Activated naive CD8-positive, alpha-beta T cell treated with anti-CD3 and anti-CD28 coated beads, Interleukin-2, amount 10 ng/mL, durations not matched to agents 7 days and 5 days (primary cell): ENCODE measurements around the gene SAMD1. TPM values are rescaled to one million over a fixed set of nuclear protein-coding genes. Genes with fewer than 3 reads are reported as not detected.

ENCODE experiments used
- ATAC-seq: fragments of 150-1000 bp; cut with Tn5 transposase; one replicate; pipeline ENCODE4 v1.10.0; 2021; ENCODE audit warnings: low read depth, moderate library complexity
- POLR2A ChIA-PET: fragments of 350-600 bp; sonication (Branson Sonifier 250); formaldehyde crosslinking; loops from one replicate; lab custom pipeline; 2021; ENCODE audit warnings: antibody characterized with exemption; lab: Charles Lee
- DNase-seq: peaks from one replicate; pipeline ENCODE4 v3.0.0; 2021
- H3K27ac Mint-ChIP-seq: one replicate; pipeline ENCODE4 v1.8.0; 2022; ENCODE audit warnings: mild to moderate bottlenecking, mixed read lengths
- H3K27me3 Mint-ChIP-seq: one replicate; pipeline ENCODE4 v1.8.0; 2022; ENCODE audit warnings: mild to moderate bottlenecking, moderate library complexity, mixed read lengths
- H3K36me3 Mint-ChIP-seq: one replicate; pipeline ENCODE4 v1.8.0; 2021; ENCODE audit warnings: mild to moderate bottlenecking, mixed read lengths
- H3K4me1 Mint-ChIP-seq: one replicate; pipeline ENCODE4 v1.8.0; 2021; ENCODE audit warnings: mixed read lengths
- H3K4me3 Mint-ChIP-seq: one replicate; pipeline ENCODE4 v1.8.0; 2022; ENCODE audit warnings: mild to moderate bottlenecking, moderate library complexity, mixed read lengths
- H3K9me3 Mint-ChIP-seq: one replicate; pipeline ENCODE4 v1.8.0; 2021; ENCODE audit warnings: mixed read lengths
- total RNA-seq, 2 experiments: library from RNA; stranded (reverse); gene quantifications; one replicate each; pipeline ENCODE4 v1.2.3, GENCODE V29; 2021

SAMD1 gene
- total RNA-seq: 10 to 100 TPM; 58.3 to 65.6 TPM

DNA sequence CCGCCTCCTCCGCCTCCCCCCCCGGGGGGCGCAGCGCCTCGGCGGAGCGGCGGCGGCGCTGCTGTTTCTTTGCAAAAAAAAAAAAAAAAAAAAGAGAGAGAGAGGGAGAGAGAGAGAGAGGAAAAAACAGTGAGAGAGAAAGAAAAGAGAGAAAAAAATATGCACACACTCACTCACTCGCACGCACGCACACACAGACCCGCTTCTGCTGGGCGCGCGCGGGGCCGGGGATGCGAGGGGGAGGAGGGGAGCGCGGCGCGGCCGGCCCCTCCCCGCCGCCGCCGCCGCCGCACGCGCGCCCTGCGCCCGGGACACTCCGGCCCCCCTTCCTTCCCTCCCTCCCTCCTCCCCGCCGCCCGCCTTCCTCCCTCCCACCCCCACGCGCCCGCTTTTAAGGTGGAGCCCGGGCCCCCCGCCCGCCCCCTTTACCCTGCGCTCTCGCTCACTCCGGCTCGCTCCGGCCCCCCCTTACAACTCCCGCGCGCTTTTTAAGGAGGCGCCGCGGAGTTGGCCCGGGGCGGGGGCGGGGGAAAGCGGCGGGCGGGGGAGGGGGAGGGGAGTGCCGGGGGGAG is at the start of gene SAMD1:
TSS of gene SAMD1 (minus strand) at position 243 of the 572 bp plus-strand sequence.
- peak; percentile 48 for ATAC-seq
- no peaks in the 10 kb centered on the region for H3K27me3 Mint-ChIP-seq
- H3K36me3 Mint-ChIP-seq: peaks cover 26% of the 10 kb centered on the region
- H3K4me1 Mint-ChIP-seq: peaks cover 12% of the 10 kb centered on the region
- peak within 1 kb of the TSS; percentile 100 for H3K4me3 Mint-ChIP-seq
- DNase-seq: peak; percentile 81
- peak within 1 kb of the TSS; percentile 99 for H3K27ac Mint-ChIP-seq
- H3K9me3 Mint-ChIP-seq: peaks cover 6% of the 10 kb centered on the region
- POLR2A ChIA-PET: interaction anchor here (1.0 to 1.7 kb wide), 3 partner anchors 9 to 46 kb away, joined by 3 to 12 read pairs (median 9); partner anchors contain the start of gene ASF1B

DNA sequence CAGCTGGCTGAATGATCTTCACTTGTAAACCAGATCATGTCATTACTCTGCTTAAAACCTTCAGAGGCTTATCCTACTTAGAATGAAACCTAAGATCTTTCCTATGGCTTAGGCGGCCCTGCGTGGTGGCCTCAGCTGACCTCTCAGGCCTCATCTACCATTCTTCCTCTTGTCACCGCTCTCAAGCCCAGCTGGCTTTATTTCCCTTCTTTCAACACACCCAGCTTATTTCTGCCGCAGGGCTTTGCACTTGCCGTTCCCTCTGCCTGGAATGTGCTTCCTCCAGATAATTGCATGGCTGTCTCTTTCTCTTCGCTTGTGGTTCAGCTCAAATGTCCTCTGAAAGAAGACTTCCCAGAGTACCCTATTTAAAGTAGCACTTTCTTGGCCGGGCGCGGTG is 49.4 kb upstream of the SAMD1 start:
- POLR2A ChIA-PET: interaction anchor here (0.5 to 1.5 kb wide), 3 partner anchors 10 to 306 kb away, joined by 3 to 6 read pairs (median 3); no protein-coding TSS in a partner anchor
- Mint-ChIP-seq H3K4me3 (peak overlapping the region; percentile 19), H3K27me3 (no peaks in the 10 kb centered on the region), H3K9me3 (no peaks in the 10 kb centered on the region), H3K27ac (no peak overlapping the region), H3K4me1 (peaks cover 21% of the 10 kb centered on the region), H3K36me3 (peaks cover 12% of the 10 kb centered on the region)
- DNase-seq: no peak
- ATAC-seq: no peak

DNA sequence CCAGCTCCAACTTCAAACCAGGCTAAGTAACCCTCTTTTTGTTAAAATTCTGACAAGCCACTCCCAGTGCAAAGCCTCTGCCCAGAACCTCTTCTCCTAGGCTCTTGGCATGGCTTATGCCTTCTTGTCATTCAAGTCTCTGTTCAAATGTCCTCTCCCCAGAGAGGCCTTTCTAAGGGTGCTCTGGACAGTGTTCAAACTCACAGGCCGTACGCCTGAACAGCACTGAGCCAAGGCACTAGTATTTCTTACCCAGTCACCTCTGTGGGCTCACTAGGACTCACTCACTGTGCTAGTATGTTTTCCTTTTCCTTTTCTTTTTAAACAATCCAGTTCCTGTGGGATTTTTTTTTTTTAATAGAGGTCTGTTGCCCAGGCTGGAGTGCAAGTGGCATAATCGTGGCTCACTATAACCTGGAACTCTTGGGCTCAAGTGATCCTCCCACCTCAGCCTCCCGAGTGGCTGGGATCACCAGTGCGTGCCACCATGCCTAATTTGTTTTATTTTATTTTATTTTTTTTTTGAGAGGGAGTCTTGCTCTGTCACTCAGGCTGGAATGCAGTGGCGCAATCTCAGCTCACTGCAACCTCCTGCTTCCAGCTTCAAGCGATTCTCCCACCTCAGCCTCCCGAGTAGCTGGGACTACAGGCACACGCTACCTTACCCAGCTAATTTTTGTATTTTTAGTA is 48.2 kb upstream of the SAMD1 start:
- POLR2A ChIA-PET: interaction anchor here (1.5 kb wide), 1 partner anchor 11 kb away, joined by 6 read pairs; no protein-coding TSS in a partner anchor
- H3K36me3 Mint-ChIP-seq: peaks cover 15% of the 10 kb centered on the region
- H3K9me3 Mint-ChIP-seq: no peaks in the 10 kb centered on the region
- DNase-seq (no peak), ATAC-seq (no peak)
- no peaks in the 10 kb centered on the region for H3K27me3 Mint-ChIP-seq
- H3K4me3 Mint-ChIP-seq: peak overlapping the region; percentile 67
- H3K4me1 Mint-ChIP-seq: peaks cover 30% of the 10 kb centered on the region
- H3K27ac Mint-ChIP-seq: peak overlapping the region; percentile 61

DNA sequence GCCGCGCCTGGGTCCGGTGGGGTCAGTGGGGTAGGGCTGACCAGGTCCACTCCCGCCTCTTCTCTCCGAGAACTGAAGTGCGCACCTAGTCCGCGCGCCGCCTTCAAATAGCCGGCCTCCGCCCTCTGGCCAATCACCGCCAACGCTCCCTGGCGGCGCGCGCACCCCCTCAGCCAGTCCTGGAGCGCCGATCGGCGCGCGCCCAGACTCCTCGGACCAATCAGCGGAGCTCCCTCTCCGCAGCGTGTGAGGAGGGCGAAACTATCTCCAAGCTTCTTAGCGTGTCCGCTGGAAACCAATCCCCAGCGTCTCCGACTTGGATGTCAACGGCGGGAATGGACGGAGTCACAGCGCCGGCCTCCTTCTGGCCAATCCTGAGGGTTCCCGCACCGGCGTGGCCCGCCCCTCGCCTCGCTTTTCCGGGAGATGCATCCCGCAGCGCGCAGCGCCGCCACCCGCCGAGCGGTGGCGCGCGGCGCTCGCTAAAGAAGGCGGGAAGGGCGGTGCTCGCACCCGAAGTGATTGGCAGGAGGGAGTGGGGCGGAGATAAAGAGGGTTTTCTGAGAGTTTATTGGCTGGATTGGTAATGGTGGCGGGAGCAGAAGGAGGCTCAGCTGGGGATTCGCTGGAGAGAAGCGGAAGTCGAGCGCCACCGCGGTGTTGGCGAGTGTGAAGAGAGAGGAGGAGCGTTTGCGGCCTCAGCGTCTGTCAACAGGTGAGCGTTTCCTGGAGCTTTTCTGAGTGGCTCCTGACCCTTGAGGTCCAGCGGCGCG is 46.1 kb upstream of the SAMD1 start, which contains the start of gene ASF1B:
TSS of gene ASF1B (minus strand) at position 81 of the 773 bp plus-strand sequence. CDS start 133 bp downstream, outside the sequence.
- ATAC-seq (peak; percentile 88), DNase-seq (peak; percentile 97)
- peaks cover 25% of the 10 kb centered on the region for H3K4me1 Mint-ChIP-seq
- peak within 1 kb of the TSS; percentile 91 for H3K27ac Mint-ChIP-seq
- POLR2A ChIA-PET: interaction anchor here (0.6 to 3.6 kb wide), 44 partner anchors 11 to 392 kb away, joined by 3 to 47 read pairs (median 4); partner anchors contain the start of genes ADGRE5, C19orf53, DDX39A and DNAJB1
- H3K27me3 Mint-ChIP-seq: no peaks in the 10 kb centered on the region
- H3K9me3 Mint-ChIP-seq: no peaks in the 10 kb centered on the region
- peak within 1 kb of the TSS; percentile 85 for H3K4me3 Mint-ChIP-seq
- H3K36me3 Mint-ChIP-seq: peaks cover 16% of the 10 kb centered on the region

DNA sequence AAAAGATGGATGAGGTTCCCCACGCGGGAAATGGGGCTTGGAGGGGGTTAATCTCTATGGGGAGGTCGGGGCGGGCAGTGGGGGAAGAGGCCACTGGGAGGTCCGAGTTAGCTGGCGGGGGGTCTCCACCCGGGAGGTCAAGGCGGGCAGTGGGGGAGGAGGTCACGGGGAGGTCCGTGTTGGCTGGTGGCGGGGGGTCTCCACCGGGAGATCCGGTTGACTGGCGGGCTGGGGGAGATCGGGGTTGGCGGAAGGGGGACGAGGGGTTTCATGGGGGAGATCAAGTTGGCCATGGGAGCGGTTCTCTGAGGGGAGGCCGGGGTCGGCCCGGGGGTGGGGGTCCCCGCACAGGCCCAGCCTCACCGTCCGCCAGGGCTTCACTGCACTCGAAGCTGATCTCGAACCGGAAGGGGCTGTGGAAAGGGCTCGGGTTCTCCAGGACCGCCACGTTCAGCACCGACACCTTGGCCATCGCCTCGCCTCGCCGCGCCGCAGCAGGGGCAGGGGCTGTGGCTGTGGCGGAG is 45.5 kb upstream of the SAMD1 start:
- H3K4me1 Mint-ChIP-seq: peaks cover 23% of the 10 kb centered on the region
- peak; percentile 5 for ATAC-seq
- peak overlapping the region; percentile 91 for H3K27ac Mint-ChIP-seq
- H3K27me3 Mint-ChIP-seq: no peaks in the 10 kb centered on the region
- peaks cover 18% of the 10 kb centered on the region for H3K36me3 Mint-ChIP-seq
- POLR2A ChIA-PET: interaction anchor here (0.5 to 3.6 kb wide), 36 partner anchors 10 to 382 kb away, joined by 3 to 47 read pairs (median 5); partner anchors contain the start of genes ADGRE5, DDX39A, DNAJB1 and IL27RA
- peak overlapping the region; percentile 85 for H3K4me3 Mint-ChIP-seq
- no peaks in the 10 kb centered on the region for H3K9me3 Mint-ChIP-seq
- no peak for DNase-seq

DNA sequence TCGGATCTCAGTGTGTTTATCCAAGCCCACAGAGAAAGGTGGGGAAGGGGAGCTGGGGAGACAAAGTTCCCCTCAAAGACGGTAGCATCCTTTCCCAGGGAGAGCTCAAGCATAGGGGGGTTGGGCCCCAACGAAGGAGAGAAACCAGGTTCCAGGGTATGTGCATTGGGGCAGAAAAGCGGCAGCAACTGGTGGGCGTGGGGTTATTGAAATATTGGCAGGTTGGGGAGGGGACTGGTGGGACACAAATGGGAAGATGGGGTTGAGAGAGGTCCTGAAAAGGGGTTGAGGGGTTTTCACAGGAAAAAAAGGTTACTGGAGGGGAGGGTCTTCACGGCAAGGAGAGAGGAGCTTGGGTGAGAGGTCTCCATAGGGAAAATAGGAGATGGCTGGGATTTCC is 44.8 kb upstream of the SAMD1 start:
- DNase-seq (no peak), ATAC-seq (no peak)
- H3K9me3 Mint-ChIP-seq: no peaks in the 10 kb centered on the region
- POLR2A ChIA-PET: interaction anchor here (0.5 to 3.6 kb wide), 11 partner anchors 12 to 371 kb away, joined by 3 to 47 read pairs (median 5); partner anchors contain the start of genes DDX39A, IL27RA, MRI1 and PRKACA
- H3K36me3 Mint-ChIP-seq: peaks cover 18% of the 10 kb centered on the region
- H3K4me3 Mint-ChIP-seq: peak overlapping the region; percentile 85
- H3K4me1 Mint-ChIP-seq: peaks cover 23% of the 10 kb centered on the region
- H3K27ac Mint-ChIP-seq: peak overlapping the region; percentile 91
- H3K27me3 Mint-ChIP-seq: no peaks in the 10 kb centered on the region

DNA sequence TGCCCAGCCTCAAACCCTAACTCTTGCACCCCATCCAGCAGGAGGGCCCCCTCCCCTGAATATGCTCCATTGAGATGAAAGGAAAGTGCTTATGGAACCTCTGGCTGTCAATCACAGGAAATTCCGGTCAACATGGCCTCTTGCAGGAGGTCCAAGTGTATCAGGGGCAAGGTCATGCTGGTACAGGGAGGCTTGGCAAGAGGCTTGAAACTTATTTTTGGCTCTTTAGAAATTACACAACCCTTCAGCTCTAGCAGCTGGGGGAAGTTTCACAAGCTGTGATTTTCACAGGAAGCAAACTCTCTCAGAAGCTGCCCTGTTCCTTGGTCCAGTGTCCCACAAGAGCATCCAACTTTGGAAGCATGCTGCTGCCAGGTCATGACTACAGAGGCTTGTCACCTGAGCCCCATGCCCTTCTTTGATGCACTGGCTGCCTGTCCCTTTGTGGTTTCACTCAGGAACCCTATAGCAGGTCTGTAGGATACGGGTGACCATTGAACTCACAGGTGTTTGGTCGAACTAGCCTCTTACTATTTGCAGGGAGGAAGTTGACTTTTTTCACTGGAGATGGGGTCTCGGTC is 37.5 kb upstream of the SAMD1 start:
- no peak overlapping the region for H3K4me3 Mint-ChIP-seq
- peaks cover 21% of the 10 kb centered on the region for H3K36me3 Mint-ChIP-seq
- H3K4me1 Mint-ChIP-seq: peaks cover 3% of the 10 kb centered on the region

DNA sequence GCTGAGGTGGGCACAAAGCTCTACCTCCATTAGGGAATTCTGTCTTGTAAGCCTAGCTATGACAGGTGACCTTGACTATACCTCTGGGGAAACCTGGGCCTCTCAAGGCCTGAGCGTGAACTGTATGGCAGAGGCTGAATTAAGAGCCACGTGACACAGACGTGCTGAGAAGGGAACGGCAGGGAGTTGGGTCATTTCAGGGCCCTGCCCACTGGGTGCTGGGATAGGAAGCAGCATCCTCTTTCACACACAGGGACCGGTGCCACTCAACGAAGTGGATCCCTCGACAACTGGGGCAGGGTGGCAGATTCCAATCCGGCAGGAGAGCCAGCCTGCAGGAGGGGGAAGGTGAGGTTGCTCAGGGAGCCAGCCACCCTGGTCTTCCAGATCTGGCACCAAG is 36.6 kb upstream of the SAMD1 start:
- POLR2A ChIA-PET: interaction anchor here (0.6 to 1.4 kb wide), 2 partner anchors 10 to 22 kb away, joined by 5 read pairs; partner anchors contain the start of gene PRKACA

More for the DNA sequence above, 37.5 kb upstream of the SAMD1 start:
- ATAC-seq (no peak), DNase-seq (no peak)
- no peaks in the 10 kb centered on the region for H3K27me3 Mint-ChIP-seq
- H3K9me3 Mint-ChIP-seq: no peaks in the 10 kb centered on the region
- no peak overlapping the region for H3K27ac Mint-ChIP-seq
- POLR2A ChIA-PET: no interaction called here

DNA sequence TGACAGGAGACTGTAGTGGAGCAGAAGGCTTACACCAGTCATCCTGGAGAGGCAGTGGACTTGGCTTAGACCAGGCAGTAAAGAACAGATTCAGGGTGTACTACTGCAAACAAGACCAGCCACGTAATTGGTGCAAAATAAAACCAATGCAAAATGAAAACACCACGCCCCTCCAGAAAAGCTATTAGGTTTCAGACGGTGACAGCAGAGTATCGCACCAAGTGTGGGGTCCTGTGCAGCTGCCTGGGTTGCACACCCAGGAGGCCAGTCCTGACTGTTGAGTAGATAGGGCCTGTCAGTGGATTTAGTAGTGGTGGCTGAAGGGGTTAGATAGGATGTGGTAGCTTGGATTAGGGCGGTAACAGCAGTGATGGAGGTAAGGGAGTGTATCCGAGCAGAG is 32.4 kb upstream of the SAMD1 start:
- Mint-ChIP-seq H3K36me3 (peaks cover 16% of the 10 kb centered on the region), H3K9me3 (no peaks in the 10 kb centered on the region), H3K27ac (no peak overlapping the region), H3K4me3 (no peak overlapping the region), H3K27me3 (no peaks in the 10 kb centered on the region), H3K4me1 (peaks cover 15% of the 10 kb centered on the region)
- DNase-seq: no peak
- ATAC-seq: no peak
- POLR2A ChIA-PET: interaction anchor here (0.7 to 1.8 kb wide), 3 partner anchors 8 to 158 kb away, joined by 4 to 12 read pairs (median 6); partner anchors contain the start of gene ASF1B

More for the DNA sequence above, 36.6 kb upstream of the SAMD1 start:
- Mint-ChIP-seq H3K27ac (no peak overlapping the region), H3K4me3 (no peak overlapping the region), H3K36me3 (peaks cover 22% of the 10 kb centered on the region), H3K27me3 (no peaks in the 10 kb centered on the region), H3K4me1 (peaks cover 4% of the 10 kb centered on the region), H3K9me3 (no peaks in the 10 kb centered on the region)
- ATAC-seq: no peak
- DNase-seq: no peak

DNA sequence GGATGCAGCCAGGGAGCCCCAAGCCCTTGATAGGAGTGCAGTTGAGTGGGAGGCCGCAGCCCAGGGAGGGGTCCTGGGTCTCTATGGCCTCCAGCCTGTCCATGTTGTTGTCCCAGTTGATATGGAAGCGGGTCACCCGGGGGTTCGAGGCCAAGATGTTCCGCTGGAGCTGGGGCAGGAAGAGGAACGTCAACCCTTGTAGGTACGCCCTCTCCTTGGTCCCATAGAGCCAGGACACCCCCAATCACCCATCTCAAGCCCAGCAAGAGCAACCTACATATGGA is 29.9 kb upstream of the SAMD1 start:
- no peak for DNase-seq
- no peak for ATAC-seq
- Mint-ChIP-seq H3K27ac (no peak overlapping the region), H3K4me1 (peaks cover 27% of the 10 kb centered on the region), H3K36me3 (peaks cover 10% of the 10 kb centered on the region), H3K4me3 (no peak overlapping the region), H3K27me3 (no peaks in the 10 kb centered on the region), H3K9me3 (no peaks in the 10 kb centered on the region)
- POLR2A ChIA-PET: no interaction called here

DNA sequence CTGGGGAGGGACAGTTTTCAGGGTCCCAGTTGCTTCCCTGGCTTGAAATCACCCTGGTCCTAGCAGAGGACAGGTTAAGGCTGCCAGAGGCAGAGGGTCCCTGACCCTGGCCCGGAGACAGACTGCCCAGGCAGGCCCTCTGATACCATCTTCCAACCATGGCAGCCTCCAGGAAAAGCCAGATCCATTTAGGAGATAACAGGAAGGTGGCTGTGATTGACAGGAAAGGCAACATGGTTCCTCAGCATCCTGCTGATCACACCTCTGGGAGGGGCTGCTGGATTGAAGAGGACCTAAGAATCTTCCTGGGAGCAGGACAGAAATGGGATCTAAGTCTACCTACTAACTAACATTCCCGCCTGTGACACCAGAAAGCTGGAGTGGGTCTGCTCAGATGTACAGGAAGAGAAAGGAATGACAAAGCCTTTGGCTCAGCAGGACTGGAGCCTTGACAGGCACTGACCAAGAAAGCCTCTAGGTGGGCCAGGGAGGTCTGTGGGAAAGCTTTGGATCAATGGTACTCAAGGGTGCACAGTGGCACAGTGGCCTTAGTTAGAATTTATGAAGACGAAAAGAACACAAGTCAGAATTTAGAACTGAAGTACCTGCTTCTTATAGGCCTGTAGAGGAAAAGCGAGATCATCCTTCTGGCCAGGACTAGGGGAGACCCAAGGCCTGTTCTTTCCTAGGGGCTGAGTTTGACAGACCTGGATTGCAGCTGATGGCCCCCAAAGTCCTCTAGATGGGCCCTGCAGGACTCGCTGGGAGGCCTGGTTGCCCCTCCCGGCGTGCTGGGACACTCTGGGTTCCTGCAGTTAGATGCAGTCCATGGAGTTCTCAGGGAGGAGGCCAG is 29.3 kb upstream of the SAMD1 start:
- POLR2A ChIA-PET: interaction anchor here (6.4 kb wide), 1 partner anchor 16 kb away, joined by 47 read pairs; the partner anchor contains the start of gene ASF1B
- no peak for ATAC-seq
- H3K27me3 Mint-ChIP-seq: no peaks in the 10 kb centered on the region
- no peaks in the 10 kb centered on the region for H3K9me3 Mint-ChIP-seq
- peaks cover 8% of the 10 kb centered on the region for H3K36me3 Mint-ChIP-seq
- DNase-seq: no peak
- no peak overlapping the region for H3K4me3 Mint-ChIP-seq
- H3K27ac Mint-ChIP-seq: no peak overlapping the region
- H3K4me1 Mint-ChIP-seq: peaks cover 29% of the 10 kb centered on the region
